Measurements from ENCODE around the gene OR2S2.
A peak's percentile ranks its signal among the peaks of the same experiment; 100 is the strongest.
"Not testable (repeated sequence)": the region's sequence is repeated elsewhere in the genome, so short reads cannot be mapped to it uniquely, and the experiment has no call there.

OR2S2 gene

DNA sequence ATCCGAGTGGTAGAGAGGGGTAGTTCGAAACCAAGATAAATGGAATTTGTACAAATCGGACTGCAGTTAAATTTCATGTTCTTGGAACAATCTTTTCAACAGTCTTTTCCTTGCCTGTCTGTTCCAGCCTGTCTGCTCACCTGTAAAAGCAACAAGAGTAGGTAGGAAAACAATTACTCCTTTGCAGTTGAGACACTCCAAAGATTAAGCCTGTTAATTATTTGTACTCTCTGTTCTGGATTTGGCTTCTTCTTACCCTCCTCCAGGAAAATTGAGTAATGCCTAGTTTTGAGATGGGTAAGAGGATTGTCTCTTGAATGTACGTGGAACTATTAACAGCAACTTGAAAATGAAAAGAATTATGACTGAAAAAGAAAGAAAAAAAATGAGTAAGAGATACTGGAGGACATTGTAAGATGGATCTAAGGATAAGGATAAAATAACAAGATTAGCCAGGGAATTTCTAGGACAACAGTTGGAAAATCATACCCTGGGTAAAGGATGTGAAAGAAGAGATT is 24.3 kb downstream of the OR2S2 start:
- DNase-seq: no peak

DNA sequence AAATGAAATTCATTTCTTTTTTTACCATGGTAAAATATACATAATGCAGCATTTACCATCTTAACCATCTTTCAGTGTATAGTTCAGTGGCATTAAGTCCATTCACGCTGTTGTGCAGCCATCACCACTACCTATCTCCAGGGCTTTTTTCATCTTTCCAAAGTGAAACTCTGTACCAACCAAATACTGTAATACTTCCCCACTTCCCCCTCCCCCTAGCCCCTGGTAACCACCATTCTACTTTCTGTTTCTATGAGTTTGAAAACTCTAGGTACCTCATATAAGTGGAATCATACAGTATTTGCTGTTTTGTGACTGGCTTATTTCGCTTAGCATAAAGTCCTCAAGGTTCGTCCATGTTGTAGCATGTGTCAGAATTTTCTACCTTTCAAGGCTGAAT is 25.2 kb downstream of the OR2S2 start:
- DNase-seq: no peak

DNA sequence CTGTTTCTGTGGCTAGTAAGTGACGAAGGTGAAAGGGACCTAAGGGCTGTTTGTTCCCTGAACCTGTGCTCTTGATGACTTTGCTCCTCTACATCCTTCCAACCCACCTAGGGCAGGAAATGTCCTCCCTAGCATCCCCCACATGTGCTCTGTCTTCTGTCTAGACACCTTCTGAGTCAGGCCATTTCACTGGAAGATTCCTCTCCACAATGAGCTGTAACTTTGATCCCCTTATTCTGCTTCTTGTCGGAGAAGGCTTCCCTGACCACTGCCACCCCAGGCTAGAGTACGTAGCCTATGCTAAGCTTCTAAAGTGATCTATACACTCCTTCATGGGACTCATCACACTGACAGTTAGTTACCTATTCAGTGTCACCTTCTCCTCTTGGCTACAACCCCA is 27.0 kb downstream of the OR2S2 start:
- no peak for DNase-seq

DNA sequence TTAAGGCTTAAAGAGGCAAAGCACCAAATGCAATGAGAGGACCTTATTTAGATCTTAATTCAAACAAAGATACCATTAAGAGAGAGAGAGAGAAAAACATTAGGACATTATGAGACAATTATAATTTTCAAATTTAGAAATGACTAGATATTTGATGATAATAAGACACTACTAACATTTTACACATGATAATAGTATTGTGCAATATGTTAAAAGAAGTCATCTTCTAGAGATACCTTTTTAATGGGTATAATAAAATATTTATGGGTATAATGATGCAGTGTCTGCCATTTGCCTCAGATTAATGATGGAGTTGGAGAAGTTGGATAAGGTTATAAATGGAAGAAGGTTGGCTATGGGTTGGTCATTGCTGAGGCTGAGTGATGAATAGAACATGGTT is 27.4 kb downstream of the OR2S2 start:
- no peak for DNase-seq

DNA sequence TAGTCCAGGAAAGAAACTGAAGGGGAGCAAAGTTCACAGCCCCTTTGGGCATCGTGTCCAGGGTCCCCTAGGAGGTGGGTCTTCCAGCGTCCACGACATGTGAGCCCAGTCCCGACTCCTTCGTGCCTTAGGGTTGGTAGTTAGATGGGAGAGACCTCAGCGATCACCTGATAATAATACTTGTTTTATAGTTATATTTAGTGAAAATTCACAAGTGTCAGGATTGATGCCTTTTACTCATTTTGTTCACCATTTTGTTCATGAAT is 28.6 kb downstream of the OR2S2 start:
- DNase-seq: no peak

DNA sequence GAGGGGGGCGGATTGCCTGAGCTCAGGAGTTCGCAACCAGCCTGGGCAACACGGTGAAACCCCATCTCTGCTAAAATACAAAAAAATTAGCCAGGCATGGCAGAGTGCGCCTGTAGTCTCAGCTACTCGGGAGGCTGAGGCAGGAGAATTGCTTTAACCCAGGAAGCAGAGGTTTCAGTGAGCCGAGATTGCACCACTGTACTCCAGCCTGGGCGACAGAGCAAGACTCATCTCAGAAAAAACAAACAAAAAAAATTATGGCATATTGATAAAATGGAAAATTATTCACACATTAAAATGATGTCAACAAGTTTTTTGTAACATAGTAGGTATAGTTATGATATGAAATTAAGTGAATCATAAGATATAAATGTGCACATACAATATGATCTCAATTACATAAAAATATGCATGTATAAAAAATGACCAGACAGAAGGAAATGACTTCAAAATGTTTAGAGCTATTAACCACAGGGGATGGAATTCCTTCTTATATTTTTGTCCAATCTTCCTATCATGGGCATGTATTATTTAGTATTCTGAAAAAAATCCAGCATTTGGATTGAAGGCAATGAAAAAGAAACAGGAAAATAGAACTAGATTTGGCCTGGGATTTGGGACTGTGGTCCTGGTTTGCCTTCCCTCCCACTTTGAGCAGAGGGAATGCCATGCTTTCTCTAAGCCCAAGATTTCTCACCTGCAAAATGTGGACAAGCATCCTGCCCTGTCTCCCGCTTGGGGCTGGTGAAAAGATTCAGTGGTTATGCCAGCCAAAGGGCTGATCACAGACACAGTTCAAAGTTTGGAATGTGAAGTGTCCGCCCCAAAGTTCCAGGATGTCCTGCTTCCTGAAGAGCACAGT is 29.1 kb downstream of the OR2S2 start:
- DNase-seq: peak; percentile 84

DNA sequence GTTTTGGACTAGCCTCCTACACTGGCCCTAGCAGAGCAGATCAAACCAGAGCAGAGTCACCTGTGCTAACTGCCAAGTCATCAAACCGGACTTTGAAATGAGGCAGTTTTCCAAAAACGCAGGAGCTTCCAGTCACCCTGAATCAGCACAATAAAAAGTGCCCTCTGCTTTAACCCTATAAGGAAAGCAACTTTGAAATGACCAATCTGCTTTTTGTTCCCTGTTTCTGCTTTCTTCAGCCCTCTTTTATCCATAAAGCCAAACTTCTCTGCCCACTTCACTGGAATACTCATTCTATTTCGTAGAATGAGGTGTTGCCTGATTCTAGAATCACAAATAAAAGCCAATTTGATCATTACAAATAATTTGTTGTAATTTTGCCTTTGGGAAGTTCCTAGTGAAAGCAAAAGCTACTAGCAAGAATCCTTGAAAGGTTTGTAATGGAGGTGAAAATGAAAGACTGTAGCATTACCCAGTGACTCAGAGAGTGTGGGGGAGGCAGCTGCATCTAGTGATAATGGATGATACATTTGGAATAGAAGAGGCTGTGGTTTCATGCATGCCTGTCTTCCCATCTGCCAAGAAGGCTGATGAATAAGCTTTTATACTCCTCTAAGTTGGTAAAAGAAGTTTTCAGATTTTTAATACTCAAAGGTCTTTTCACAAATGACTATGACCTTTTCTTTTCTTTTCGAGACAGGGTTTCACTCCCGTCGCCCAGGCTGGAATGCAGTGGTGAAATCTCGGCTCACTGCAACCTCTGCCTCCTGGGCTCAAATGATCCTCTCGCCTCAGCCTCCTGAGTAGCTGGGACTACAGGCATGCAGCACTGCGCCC is 33.8 kb downstream of the OR2S2 start:
- DNase-seq: peak; percentile 95

DNA sequence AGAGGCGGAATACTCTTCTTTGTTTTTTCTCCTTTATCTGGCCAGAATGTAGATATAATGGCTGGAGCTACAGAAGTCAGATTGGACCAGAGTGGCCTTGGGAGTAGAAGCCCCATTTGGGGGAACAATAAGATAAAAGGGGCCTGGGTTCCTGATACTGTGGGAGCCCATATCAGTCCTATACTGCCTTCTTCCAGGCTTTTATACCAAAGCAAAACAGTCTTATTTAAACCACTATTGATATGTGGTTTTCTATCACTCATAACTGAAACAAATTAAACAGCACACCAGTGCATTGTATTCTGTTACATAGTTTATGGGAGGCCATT is 34.4 kb downstream of the OR2S2 start:
- DNase-seq: no peak

DNA sequence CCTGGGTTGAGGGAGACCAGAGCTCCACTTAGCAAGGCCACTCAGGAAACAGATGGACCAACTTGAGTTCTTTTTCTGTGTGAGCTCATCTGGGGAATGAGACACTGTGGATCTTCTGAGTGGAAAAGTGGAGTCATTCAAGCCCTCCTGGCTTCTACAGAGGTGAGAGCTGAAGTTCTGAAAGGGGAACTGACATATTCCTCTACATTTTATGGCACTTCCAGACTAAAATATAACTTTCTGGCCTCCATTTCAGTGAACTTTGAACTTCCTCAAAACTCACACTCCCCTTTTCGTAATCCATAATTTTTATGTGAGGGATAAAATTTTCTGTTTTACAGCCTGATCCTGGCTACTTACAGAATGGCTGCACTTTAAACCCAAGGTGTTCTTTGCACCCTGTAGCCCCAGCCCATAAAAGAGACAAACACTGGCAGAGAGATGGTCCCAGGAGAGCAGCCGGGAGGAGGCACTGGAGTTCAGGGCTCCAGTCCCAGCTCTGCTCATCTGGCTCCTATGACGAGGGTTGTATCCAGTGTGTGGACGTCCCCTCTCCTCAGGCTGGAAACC is 37.8 kb downstream of the OR2S2 start:
- no peak for DNase-seq

DNA sequence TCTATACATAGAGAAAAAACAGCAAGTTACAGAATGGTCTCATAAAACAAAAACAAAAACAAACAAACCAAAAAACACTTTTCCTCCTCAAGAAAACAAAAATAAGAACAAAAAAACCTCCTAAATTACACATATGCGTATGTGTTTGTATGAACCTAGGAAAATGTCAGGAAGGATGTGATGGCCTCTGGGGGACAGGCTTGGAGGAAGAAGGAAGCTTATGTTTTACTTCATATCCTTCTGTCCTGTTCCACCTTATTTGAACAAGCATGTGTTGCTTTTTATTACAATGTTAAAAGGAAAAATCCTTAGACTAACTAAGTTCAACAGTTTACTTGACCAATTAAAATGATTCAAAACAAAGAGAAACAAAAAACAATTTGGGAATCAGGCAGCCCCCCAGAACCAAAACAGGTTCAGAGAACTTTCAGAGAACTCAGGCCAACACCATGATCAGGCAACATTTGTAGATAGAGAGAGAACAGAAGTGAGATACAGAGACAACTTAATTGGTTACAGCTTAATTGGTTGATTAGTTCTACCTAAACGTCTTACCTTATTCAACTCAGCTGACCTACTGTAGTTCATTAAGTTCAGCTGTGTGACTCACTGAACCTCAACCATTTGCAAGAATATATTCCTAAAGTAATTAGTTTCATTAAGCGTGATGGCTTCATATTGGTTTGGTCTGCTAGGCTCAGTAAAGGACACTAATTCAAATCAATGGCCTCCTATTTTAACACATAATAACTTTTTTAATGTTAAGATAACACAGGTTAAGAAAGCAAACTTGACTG is 38.5 kb downstream of the OR2S2 start:
- no peak for DNase-seq

DNA sequence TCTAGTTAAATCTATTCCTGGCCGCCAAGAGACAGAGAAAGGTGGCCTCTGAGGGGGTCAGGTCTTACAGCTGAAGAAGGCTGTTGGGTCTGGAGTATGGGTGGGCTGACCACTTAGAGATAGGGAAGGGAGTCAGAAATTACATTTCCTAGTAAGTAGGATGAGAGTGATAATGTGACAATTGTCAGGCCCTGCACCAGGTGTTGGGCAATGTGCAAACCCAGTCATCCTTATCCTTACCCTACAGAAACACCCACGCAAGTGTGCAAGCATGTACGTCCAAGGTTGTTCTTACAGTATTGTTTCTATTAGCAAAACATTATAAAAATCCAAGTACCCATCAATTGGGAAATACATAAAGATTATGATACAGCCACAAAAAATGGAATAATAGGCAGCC is 39.2 kb downstream of the OR2S2 start:
- no peak for DNase-seq

DNA sequence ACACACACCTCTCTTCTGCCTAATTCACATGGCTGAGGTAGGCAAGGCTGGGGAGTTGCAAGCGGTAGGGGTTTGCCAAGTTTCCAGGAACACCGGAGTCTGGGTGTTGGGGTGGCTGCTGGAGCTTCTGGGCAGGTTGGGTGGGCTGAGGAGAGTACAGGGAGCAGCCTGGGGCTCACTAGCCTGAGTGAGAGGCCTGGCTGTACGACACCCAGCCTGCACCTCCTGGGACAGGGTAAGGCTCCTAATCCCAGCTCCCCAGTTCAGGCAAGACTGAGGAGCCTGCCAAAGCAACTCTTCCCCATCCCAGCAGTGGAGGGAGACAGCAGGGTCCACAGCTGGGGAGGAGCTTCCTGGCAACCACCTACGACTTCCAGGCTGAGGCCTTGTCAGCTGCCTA is 40.7 kb downstream of the OR2S2 start:
- DNase-seq: no peak

DNA sequence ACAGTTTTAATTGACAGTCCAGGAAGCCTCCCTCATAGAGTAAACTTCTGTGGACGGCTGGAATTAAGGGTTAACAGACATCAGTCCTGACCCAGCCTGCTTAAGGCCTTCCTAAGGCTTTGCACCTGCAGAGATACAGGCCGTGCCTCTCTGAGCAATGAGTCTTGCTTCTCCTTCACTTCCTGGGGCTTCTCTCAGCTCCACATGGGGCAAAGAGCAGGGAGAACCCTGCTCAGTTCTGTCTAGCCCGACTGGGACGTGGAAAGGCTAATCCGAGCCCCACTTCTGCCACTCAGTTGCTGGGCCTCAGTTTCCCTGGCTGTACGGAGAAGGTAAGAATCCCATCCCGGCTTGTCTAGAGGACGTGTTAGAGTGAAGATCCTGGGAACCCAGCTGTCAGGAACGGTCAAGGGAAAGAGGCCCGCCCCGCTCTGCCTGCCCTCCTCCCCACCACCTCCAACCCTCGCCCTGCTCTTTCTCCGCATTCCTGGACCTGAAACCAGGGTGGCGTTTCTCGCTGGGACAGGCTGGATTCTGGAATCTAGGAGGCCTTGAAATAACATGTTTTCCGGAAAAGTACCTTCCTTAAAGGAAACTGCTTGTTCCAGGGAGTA is 42.2 kb downstream of the OR2S2 start:
- DNase-seq: no peak

DNA sequence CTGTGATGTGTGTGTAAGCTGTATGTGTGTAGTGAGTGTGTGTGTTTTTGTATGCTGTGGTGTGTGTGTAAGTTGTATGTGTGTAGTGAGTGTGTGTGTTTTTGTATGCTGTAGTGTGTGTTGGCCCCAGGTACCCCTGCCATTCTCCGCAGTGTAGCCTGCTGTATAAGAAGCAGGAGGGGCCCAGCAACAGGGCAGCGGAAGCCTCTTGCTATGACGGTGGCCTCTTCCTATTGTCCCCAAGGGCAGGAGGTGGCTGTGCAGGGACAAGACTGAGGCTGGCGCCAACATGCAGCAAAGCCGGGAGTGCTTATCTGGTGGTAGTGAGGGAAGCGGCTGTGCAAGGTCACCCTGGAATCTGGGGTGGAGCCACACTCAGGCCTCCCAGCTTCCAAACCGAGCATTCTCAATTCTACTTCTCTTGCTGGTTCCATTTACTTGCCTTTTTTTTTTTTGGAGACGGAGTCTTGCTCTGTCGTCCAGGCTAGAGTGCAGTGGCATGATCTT is 43.6 kb downstream of the OR2S2 start:
- DNase-seq: peak; percentile 61

DNA sequence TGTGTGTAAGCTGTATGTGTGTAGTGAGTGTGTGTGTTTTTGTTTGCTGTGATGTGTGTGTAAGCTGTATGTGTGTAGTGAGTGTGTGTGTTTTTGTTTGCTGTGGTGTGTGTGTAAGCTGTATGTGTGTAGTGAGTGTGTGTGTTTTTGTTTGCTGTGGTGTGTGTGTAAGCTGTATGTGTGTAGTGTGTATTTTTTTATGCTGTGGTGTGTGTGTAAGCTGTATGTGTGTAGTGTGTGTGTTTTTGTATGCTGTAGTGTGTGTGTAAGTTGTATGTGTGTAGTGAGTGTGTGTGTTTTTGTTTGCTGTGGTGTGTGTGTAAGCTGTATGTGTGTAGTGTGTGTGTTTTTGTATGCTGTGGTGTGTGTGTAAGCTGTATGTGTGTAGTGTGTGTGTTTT is 44.5 kb downstream of the OR2S2 start:
- DNase-seq: not testable (repeated sequence)

DNA sequence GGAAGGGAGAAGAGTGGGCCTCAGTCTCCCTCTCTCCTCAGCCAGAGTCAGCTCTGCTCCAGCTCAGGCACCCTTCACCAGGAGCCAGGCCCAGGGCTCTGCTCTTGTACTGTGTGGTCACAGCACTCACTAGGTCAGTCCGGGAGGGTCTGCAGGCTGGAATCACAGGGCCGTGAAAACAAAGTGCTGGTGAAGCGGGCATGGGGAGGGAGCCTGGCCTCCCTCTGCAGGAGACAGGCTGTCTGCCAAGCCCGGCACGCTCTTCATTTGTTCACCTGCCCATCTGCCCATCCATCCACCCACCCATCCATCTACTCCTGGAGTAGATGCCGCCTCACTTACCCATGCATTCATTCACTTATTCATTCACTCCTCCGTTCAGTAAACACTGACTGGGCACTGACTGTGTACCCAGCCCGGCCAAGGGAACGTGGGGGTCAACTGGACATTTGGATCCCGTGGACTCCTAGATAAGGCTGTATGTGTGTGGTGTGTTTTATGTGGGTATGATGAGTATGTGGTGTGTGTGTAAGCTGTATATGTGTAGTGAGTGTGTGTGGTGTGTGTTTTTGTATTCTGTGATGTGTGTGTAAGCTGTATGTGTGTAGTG is 45.1 kb downstream of the OR2S2 start:
- DNase-seq: no peak

DNA sequence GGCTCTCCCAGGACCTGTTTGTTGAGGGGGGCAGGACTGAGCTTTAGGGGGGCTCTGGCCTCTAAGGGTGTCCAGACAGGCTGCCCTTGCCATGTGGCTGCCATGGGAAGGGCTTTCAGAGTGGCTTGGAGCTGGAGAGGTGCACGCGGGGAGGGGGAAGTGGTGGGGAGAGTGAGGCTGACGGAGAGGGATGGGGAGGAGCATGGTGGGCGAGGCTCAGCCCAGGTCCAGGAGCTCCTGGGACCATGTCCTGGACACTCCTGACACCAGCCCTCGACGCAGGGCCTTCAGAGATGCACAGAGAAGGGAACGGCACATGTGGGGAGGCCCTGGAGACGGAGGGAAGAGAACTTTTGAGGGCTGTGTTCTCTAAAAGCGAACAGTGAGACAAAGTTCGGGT is 46.3 kb downstream of the OR2S2 start:
- DNase-seq: no peak

DNA sequence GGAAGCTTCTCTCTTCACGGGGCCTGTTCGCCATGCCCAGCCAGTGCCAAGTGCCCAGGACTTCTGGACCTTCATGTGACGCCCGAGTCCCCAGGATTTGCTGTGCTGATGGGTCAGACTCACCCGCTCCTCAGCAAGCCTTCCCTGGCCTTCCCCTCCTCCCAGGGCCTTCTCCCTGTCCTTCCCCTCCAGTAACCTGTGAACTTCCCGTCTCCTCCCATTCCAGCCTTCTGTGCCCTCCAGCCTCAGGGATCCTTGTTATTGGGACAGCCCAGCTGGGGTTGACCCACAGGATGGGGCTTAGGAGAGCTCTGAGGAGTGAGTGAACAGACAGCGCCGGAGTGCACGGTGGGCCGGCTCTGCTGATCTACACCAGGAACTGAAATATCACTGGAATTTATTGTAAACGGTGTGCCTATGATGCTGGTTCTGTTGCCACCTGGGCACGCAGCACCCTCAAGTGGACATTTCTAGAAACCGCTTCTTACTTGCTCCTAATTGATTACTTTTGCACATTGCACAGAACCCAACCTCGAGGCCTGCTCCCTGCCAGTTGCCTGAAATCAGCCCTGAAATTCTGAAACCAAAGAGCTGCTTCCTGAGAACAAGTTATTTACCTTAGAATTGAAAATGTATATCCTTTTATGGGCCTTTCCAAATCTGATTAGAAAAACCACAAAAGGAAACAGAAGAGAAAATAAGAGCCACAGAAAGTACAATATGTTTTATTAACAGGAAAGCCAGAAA is 47.2 kb downstream of the OR2S2 start:
- DNase-seq: peak; percentile 59

DNA sequence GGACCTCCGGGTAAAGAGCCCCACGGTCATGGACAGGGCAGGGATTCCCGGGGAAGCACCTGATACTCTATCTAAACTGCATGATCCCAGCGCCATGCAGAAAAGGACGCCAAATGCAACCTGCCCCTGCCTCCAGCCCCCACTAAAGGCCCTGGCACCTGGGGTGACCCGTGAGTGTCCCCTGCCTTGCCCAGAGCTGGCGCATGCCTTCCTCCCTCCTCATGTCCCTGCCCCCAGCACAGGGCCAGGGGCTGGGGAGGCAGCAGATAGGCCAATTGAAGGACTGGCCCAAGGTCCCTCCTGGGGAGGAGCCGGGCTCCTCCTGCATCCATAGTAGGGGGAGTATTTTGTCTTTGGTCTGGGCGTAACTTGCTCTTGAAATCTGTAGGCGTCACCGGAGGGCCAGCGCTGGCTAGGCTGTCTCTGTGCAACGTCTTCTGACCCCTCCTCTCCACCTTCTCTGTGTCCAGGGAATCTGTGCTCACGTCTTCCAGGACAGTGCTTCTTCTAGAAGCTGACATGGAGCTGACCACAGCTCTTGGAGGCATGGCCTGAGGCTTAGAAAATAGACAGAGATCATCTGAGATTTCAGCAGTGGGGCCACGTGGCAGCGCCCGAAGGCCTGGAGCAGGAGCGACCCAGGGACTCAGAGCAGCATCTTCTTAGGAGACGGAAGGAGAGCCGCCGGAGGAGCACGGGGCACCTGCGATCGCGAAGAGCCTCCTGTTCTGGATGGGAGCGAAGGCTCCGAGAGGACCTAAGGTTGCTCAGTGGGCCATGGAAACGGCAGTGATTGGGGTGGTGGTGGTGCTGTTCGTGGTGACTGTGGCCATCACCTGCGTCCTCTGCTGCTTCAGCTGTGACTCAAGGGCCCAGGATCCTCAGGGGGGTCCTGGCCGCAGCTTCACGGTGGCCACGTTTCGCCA is 48.0 kb downstream of the OR2S2 start:
- DNase-seq: no peak

DNA sequence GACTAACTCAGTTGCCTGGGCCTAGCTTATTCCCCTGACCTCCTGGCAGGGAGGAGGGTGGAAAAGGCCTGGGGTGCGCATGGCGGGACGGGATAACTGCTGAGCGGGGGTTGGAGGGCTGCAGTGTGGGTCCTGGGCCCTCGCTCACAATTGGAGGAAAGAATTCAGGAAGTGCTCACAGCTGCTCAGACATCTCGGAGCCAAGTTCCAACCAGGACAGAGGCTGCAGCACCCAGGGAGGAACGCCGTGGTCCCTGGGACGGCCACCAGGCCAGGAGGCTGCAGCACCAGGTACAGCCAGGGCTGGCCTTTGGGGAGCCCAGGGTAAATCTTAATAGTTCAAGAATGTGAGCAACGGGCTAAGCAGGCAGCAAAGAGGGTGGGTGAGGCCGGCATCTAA is 48.7 kb downstream of the OR2S2 start, which contains the start of gene SPAAR:
Gene SPAAR, plus strand, starts transcription at position 217 of the 400 bp plus-strand sequence. CDS start 974 bp downstream, outside the sequence.
- DNase-seq: no peak

Measured in fibroblast of skin of back (primary cell).